AG20443 (cell line): ENCODE measurements around the gene L3MBTL4.
"Not testable (repeated sequence)": the region's sequence is repeated elsewhere in the genome, so short reads cannot be mapped to it uniquely, and the experiment has no call there.

Experiments used
- DNase-seq: peaks from one replicate; pipeline ENCODE4 v3.0.0; 2012; ENCODE audit warnings: low spot score, mixed read lengths

L3MBTL4 gene

DNA sequence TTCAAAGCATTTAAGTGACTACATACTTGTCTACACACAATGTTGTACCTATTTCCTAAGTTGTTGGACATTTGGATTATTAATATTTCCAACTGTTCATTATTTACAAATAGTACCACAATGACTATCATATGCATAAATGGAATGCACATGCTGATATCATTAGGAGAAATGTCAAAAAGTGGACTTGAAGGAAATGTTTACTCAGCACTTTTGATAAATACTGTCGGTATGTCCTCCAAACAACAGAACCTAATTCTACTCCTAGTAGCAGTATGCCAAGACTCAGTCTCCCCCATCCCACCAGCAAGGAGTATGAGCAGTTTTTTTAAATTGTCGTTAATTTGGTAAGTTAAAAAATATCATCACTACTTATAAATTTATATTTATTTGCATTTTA is 116.8 kb downstream of the L3MBTL4 start:
- no peak for DNase-seq

DNA sequence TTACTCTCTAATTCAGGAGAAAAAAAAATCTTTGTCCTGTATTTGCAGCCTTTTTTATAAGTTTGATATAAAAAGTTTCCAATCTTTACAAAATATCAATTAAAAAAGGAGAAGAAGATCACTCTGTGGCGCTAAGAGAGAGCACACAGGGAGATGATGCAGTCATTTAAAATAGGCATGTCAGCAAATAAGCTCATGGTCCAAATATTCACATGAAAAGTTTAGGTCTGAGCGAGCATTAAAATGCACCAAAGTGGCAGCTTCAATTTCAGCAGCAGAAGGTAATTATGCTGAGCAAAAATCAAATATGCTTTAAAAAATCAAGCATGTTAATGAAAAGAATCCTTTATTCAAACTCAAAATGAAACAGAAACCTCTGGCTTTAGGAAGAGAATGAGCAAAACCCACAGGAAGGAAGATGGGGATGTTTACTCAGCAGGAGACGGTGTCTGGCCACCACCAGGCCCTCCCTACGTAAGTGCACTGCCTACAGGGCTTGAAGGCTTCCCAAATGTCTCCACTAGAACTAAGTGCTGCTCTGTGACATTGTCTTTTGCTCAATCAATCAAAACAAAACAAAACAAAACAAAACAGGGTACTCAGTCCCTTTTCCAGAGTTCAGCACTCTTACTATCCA is 120.4 kb downstream of the L3MBTL4 start:
- no peak for DNase-seq

DNA sequence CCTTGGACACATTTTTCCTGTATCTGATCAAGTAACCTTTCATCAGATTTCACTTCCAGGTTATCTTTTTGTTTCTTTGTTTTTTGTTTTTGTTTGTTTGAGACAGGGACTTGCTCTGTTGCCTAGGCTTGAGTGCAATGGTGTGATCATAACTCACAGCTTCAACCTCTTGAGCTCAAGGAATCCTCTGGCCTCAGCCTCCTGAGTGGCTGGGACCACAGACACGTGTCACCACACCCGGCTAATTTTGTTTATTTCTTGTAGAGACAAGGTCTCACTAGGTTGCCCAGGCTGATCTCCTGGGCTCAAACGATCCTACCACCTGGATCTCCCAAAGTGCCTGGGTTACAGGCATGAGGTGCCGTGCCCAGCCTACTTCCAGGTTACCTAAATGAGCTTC is 124.9 kb downstream of the L3MBTL4 start:
- DNase-seq, result no peak

DNA sequence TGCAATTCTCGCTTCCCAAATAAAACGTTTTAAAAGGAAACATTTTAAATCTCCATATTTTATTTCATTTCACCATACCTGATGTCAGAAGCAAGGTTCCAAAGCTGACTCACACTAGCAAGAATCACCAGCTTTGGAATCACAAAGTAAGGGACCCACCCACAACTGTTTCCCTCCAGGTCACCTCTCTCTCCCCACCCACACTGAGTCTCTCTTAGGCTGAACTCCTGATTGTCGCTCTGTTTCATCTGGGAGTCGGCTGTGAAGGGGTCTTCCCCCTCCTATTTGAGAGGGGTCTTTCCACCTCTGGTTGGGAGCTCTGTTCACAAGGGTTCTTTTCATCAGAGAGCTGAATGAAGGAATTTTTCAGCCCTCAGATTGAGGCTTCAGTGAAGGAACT is 128.1 kb downstream of the L3MBTL4 start:
- DNase-seq, result no peak

DNA sequence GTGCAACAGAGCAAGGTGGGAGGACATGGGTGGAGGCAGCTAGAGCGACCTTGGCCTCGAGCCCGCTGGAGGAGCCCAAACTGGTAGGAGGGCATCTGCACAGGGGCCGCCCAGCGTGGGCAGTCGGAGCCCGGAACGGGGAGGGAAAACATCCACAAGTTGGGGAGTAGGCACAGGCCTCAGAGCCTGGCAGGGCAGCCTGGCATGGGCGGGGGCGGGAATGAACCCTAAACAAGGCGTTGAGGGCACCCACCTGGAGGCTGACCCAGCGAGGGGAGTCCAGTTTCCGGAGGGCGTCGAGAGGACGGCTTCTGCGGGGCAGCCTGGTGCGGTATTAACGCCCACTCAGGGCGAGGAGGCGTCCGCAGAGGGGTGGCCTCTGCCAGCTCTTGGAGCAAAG is 129.9 kb downstream of the L3MBTL4 start:
- DNase-seq, result no peak

DNA sequence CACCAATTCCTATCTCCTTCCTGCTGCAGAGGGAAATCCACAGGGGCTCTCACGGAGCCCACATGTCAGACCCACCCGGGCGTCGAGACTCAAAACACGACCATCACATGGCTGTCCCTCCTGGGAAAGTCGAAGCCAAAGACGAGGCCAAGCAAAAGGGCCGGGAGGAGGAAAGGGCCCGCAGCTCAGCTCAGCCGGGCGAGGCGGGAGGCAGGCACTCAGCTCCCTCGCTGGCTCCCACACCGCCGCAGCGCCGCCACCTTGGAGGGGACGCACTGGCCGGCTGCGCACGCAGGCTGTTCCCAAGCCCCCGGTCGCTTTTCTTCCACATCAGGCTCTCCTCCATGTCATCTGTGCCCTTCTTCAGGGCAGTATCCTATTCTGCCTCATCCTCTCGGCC is 130.4 kb downstream of the L3MBTL4 start:
- DNase-seq, result no peak

DNA sequence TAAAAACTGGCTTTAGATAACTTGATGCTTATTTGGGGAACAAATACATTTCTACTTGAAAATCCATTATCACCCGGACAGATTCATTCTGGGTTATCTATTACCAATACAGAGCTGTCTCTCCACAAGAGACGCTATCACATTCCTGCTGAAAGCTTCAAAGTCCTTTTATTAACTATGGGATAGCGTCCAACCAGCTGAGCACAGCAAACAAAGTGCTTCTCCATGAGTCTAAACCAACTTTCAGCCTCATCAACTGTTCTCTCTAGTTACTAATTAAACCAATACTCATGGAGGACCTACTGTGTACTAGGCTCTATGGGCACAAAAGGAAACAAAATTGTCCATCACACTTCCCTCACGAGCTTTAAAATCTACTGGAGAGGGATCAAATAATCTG is 132.8 kb downstream of the L3MBTL4 start:
- DNase-seq, result no peak

DNA sequence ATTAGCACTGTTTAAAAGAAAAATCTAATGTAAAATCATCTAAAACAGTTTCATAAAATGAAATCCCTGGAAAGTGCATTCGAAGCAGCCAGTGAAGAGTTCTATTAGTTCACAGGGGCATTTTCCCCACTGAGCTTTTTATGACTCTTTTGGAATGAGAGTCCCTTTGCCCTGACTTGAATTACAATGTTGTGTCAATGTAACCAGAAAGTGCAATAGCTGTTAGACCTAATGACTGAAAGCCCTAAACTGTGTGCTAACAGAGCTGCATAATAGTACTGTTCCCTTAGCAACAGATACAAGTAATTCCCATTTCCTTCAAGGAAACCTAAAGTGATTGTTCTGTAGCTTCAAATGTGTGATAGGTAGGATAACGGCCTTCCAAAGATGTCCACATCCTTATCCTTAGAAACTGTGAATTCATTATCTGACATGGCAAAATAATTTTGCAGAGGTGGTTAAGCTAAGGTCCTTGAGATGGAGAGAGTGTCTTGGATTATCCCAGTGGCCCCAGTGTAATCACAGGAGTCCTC is 134.4 kb downstream of the L3MBTL4 start:
- DNase-seq, result no peak

DNA sequence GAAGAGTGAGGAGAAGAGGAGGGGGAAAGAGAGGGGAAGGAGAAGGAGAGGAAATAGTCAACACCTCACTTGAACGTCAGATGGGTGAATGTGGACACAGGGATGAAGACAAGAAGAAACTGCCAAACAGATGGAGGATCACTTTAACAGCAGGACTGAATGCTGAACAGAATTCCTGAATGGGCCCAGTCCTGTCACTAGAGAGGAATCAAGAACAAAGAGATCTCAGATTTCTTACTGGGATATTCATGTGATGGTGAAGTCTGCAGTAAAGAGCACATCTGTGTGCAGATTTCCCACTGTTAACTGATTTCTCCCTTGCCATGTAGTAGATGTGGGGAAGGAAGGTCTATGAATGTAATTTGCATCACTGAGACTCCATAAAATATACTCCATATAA is 135.4 kb downstream of the L3MBTL4 start:
- no peak for DNase-seq

DNA sequence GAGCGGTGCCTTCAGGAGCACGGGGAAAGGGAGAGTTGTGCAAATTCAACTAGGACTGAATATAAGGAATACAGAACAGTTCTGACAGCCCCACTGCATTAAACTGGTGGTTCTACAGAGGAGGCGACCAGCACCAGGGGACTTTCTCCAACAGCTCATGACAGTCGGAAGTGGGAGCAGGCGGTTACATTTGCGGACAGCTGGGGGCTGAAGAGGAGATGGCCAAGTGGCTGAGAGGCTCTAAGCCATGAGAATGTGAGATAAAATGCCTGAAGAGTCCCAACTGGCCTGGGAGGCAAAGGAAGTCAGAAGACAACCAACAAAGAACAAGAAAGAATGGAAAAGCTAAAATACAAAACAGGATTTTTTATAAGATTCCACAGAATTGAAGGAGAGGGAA is 141.3 kb downstream of the L3MBTL4 start:
- DNase-seq, result no peak

DNA sequence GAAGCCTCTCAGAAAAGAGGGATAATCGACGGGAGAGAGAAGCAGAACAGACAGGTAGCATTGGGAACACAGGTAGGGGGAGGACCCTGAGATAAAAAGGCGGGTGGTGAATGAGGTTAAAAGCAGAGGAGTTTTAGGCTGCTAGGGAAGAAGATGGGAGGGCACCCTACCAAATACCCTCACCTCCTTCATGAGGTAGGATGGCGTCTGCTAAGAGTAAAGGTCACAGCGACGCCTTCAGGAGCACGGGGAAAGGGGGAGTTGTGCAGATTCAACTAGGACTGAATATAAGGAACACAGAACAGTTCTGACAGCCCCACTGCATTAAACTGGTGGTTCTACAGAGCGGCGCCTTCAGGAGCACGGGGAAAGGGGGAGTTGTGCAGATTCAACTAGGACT is 142.6 kb downstream of the L3MBTL4 start:
- not testable (repeated sequence) for DNase-seq

DNA sequence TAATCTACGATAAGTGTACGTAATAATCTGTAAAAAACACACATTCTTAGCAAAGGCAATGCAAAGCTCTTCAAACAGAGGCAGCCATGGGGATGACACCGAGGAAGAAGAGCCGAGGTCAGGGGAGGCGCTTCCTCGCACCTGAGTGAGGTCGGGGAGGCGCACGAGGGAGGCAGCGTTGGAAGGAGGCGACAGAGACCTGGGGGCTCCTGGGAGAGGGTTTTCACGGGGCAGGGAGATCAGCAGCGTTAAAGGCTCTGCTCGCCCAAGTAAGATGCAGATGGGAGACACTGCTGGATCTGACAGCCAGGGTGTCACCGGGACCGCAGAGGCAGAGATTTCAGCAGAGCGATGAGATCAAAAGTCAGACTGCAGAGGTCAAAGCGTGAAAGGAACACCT is 143.1 kb downstream of the L3MBTL4 start:
- DNase-seq, result no peak

DNA sequence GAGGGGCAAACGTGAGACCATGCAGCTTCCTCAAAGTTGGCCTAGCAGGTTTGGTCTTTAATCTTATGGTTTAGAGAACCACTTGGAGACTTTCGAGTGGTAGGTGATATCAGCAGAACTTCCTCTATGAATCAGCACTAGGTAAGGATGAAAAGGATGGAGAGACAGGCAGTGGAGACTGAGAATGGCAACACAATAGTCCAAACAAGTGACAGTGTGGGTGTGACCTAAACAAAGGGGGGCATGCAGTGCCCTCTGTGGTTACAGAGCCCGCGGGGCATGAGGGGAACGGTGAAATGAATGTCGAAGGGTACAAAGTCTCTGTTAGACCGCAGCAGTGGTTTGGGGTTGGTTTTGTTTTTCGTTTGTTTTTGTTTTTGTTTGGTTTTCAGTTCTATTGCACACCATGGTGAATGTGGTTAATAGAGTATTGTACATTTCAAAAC is 143.9 kb downstream of the L3MBTL4 start:
- DNase-seq, result no peak

DNA sequence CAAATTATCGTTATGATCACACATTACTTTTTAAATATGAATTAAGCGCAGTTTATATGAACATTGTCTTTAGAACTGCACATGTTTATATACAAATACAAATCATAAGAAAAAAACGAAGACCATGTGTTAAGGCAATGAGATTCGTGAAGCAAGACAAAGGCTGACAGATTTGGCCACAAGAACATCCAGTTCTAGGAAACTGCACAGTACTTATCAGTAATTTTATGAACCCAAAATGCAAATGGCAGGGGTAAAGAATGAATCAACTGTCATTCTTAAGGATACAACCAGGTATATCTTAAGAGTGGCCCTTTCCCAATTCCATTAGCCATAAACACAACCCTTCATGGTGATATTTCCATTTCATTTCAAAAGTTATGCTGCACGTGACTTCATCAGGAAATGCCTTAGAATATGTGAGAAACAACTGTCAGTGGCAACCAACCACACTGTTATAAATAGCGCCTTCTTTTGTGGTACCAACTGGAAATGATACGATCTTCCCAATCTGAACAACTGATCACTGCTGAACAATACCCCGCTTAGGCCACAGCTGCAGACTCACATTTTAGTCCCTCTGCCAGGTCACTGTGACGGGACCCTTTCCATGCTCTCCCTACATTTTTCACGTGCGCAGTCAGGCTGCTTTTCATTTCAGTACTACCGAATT is 144.9 kb downstream of the L3MBTL4 start:
- no peak for DNase-seq

DNA sequence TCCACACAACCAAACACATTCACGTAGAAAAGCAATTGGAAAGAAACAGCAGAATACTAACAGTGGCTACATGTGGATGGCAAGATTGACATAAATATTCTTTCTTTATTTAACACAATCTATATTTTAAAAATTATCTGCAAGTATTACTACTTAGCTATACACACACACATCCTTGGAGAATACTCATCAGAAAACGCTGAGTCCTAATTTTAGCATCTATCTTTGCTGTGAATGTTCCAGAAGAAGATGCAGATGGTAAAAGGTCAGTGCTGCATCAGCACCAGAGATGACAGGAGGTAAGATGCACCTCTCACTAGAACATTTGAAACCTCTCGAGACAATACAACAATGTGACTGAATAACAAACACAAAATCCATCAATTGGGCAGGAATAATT is 148.5 kb downstream of the L3MBTL4 start:
- DNase-seq, result no peak

DNA sequence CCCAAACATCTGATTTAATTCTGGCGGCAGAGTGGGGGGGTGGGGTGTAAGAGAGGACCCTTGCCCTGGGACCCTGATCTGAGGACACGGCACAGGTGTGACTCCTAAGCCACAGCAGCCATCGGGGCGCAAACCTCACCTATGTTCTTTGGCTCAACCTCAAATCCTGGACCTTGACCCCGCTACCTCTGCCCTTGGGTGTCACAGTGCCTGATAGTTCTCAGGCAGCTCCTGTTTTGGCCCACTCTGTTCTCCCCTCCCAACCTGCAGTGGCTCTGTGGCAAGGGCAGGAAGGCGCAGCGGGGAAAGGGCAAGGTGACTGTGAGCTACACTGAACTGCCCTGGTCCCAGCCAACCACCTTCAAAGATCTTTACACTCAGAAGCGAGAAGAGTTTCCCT is 152.8 kb downstream of the L3MBTL4 start:
- DNase-seq, result no peak

DNA sequence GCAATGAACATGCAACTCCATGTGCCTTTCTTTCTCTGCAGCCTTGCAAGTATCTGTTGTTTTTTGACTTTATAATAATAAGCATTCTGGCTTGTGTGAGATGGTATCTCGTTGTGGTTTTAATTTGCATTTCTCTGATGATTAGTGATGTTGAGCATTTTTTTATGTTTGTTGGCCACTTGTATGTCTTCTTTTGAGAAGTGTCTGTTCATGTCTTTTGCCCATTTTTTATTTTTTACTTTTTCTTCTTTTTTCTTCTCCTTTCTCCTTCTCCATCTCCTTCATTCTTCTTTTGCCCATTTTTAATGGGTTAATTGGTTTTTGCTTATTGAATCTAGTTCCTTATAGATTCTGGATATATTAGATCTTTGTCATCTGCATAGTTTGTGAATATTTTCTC is 155.4 kb downstream of the L3MBTL4 start:
- not testable (repeated sequence) for DNase-seq

DNA sequence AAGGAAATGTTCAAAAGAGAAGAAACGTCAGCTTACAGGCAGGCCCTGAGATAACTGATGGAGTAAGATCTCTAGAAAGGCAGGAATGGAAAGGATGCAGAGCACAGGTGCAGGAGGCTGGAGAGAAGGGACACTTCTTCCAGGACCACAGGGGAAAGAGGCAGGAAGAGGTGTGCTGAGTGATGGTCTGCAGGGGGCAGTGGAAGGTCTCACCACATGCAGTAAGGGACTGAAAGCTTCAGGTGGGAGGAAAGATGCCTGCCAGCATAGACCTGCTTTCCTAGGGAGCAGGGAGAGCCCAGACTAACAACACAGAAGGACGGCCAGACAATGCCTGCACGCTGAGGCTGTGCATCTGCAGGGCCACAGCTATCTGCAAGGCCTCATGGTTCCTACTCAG is 156.8 kb downstream of the L3MBTL4 start:
- DNase-seq, result no peak

DNA sequence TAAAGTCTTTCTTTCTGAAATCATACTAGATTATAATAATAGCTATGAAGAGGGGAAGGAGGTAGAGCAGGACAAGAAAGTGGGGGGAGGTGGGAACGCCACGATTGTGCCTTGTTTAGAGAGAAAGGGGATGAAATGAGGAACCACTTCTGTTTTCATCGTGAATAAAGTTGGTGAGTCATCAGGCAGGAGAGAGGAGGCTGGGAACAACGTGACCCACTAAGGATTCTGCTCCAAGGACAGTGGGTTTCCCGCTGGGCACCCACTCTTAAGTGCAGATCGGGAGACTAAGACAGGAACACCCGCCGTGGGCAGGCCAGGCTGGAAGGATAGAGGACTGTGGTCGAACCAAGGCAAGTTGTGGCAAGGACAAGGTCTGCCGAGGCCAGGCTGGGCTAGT is 158.2 kb downstream of the L3MBTL4 start:
- DNase-seq, result no peak

DNA sequence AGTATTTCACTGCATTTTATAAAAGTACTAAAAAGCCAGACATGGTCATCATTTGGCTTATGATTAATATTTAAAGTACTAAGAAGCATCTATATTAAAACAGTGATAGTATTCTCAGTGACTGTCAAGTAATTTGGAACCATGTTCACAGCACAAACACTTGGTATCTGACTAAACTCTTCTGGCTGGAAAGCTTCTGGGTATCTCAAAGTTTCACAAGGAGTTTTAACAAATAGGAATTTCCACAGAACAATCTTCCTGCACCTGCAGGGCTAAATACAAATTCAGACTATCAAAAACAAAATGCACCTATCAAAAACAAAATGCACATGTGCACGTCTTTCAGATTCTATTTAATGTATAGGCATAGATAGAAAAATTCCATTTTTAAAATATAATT is 158.8 kb downstream of the L3MBTL4 start:
- DNase-seq, result no peak

DNA sequence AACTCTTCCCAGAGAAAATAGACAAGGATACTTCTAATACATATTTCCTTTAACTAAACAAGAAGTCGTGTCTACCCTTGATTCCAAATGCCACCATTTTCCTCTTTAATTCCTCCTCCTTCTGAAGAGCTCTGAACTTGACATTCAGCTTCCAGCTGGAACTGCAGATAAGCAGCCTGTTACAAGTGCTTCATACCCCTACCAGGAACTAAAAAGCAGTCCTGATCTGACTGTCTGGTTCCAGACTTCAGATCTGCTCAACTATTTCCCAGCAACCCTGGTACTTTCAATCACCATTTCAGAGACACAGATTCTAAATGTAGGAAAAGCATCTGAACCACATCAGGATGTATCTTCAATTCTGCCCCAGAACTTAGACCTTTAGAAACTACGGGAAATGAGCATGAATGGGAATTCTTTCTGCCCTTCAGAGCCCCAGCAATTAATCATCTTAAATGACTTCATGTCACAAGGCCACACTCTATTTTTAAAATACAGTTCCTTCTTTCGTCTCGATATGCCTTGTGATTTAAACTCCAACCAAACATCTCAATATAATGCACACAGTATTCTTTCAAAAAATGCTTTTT is 159.5 kb downstream of the L3MBTL4 start:
- no peak for DNase-seq

DNA sequence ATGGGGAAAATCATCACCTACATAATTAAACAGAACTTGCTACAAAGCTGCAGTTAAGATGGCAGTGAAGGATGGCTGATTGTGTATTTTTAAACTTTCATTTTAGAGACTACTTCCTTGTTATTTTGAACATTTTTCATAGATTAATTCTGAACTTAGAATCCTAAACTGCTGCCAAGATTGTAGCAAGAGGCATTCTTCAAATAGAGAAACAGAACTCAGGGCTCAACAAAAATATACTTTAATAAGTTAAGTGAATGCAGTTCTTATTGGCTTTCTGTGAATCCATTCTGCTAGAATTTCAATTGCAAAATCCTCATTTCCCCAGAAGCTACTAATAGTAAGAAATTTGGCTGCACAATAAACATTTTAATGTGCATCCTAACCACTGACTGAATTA is 160.3 kb downstream of the L3MBTL4 start:
- DNase-seq, result no peak

DNA sequence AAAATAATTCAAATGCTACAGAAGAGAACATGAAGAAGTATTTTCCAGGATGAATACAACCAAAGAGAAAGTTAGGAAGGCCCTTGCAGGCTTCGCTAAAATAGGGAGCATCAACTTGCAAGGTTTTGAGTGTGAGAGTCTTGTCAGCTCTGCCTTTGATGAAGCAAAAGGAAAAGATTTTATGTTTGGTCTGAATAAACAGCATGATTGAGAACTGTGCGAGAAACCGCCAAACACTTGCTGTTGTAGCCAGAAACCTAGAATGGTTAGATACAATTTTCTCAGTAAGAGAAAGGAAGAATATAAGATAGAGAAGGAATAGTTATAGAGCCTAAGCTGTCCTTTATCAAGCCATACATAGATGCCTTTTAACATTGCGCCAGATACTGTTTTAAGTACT is 163.6 kb downstream of the L3MBTL4 start:
- no peak for DNase-seq

DNA sequence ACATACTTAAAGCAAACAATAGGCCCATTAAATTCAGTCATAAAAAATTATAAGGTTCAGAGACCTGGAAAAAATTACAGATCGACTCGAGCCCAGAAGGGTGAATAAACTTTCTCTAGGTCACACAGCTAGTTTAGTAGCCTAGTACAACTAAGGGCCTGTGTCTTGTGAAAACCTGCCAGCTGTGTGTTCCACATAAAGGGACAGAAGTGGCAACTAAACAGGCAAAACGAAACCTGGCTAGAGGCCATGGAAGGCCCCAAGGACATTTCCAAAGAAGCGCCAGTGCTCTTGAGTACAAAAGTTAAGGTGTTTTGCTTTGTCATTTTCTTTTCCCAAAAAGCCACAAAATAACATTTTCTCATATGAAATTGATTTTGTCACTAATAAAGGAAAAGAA is 164.9 kb downstream of the L3MBTL4 start:
- DNase-seq, result no peak
